Right ventricle myocardium inferior (tissue), 1 donor: ENCODE results near the gene CIDEB. TPM values are rescaled to one million over a fixed set of nuclear protein-coding genes. Genes with fewer than 3 reads are reported as not detected.

Experiments
- ATAC-seq: fragments of 200-7000 bp; cut with Tn5 transposase; one replicate; pipeline ENCODE4 v1.9.1; 2020; ENCODE audit warnings: mild to moderate bottlenecking, moderate library complexity
- DNase-seq: peaks from one replicate; pipeline ENCODE4 v3.0.0; 2021; ENCODE audit errors: missing footprints
- intact Hi-C: fragments of 100-400 bp; cut with DNase I; formaldehyde crosslinking; loops from one replicate; pipeline ENCODE4 v1.11.0; 2022
- total RNA-seq: library from RNA; stranded (reverse); fragmentation: NEBNext Ultra II Directional; extraction: Animal tissue kit (Norgen Biotek cat#: 25700); gene quantifications from one replicate; pipeline ENCODE4 v1.2.1, GENCODE V29; 2021
- donor health status: DM: no; HTN: yes; CAD: no; lungs with severe emphysema.

The CIDEB gene
- total RNA-seq, 1 donor from 2014 or later = 4.3 TPM

GRCh38 chr14:24278424-24278823 is 29.4 kb downstream of the CIDEB start:
- ATAC-seq (no peak), DNase-seq (no peak)
- intact Hi-C loops = no loop called here

DNA sequence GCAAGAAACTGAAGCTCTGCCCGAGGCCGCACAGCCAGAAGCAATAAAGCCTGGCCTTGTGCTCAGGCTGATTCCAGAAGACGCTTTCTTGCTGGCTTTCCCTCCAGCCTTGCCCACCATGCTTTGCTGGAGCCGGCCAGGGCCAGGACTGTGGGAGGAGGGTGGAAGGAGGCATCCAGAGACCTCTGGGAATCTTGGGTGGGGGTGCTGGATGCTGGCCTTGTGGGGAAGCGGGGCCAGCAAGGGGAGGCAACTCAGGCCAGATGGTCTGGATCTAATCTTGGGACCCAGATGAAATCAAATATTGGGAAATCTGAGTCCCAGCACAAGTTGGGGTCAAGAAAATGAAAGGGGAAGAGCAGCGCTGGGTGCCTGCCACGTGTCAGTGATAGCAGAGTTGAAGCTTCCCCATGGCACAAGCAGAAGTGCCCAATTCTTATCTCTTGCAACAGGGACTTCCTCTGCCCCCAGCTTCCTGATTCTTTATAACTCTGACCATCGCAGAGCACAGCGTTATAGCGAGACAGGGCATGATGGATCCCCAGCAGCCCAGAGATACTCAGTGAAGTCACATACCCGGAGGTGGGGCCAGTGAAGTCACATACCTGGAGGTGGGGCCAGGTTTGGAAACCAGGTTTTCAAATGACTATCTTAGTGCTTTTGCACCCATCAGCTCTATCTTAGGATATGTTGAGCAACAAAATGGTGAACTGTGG is 30.0 kb downstream of the CIDEB start:
- intact Hi-C loops = no loop called here
- DNase-seq = no peak
- no peak for ATAC-seq

DNA sequence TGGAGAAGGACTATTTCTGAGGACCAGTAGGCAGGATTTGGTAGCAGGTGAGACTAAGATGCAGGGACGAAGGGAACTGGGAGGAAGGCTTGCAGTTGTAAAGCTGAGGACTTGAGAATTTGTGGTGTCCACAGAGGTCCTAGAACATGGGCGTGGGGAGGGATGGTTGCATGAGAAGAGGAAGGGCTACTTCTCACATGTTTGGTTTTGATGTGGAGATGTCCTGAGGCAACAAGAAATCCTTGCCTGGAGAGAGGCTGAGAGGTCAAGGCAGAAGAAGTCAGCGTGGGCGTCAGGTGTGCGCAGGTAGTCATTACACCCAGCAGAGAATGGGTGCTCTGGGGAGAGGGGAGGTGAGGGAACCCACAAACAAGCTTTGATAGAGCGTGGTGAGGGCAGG is 30.7 kb downstream of the CIDEB start:
- intact Hi-C loops = no loop called here
- no peak for ATAC-seq
- no peak for DNase-seq

DNA sequence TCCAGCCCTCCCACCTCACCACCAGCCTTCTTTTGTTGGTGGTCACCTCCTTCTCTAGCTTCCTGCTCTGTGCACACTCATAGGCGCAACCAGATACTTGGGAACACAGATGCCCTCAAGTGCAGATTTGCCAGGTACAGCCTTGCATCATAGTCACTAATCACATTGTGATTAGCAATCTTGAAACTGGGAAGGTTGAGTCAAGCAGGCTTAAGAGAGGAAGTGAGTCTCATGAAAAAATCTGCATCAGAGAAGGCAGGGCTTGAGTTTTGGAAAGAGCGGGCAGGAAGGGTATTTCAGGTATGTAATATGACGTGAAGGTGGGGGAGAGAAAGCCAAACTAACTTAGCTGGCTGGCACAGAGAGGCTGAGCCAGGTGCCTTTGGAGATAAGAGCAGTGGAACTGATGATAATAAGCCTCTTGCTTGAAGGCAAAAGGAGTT is 33.7 kb downstream of the CIDEB start:
- intact Hi-C loops = no loop called here
- DNase-seq = no peak
- ATAC-seq = no peak

DNA sequence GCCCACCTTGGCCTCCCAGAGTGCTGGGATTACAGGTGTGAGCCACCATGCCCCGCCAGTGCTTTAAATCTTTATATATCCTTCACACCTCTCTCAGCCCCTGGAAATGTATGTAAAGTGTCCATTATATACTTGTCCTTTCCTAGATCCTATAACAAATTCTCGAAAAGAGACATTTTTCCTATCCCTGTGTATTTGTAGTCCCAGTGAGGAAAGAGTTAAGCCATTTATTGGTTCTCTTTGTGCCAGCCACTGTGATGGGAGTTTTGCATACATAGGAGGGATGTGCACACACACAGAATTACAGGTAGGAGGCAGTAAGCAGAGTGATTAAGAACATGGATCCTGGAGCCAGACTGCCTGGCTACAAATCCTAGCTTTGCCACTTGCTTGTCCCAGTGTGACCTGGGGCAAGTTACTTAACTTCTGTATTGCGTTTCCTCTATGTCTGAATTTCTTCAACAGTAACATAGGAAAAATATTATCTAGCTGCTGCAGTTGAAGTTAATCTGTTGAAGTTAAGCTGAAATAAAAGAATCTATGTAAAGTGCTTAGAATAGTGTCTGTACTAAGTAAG is 34.3 kb downstream of the CIDEB start:
- no peak for DNase-seq
- intact Hi-C loops = loop anchor here (2.0 kb wide), 1 partner anchor 25 kb away; the partner anchor contains the start of genes DHRS1 and NOP9
- no peak for ATAC-seq

- no peak for ATAC-seq
- no peak for DNase-seq
- intact Hi-C loops = loop anchor here (2.0 kb wide), 1 partner anchor 26 kb away; the partner anchor contains the start of genes DHRS1 and NOP9
Observed at GRCh38 chr14:24272467-24272866, 35.3 kb downstream of the CIDEB start.

- DNase-seq = no peak
- intact Hi-C loops = loop anchor here (1.0 to 2.0 kb wide), 2 partner anchors 27 to 30 kb away; partner anchors contain the start of genes DHRS1, NOP9 and TINF2
- no peak for ATAC-seq
Observed at GRCh38 chr14:24271834-24272263, 35.9 kb downstream of the CIDEB start.

GRCh38 chr14:24271134-24271833 is 36.5 kb downstream of the CIDEB start, which contains the start of gene RABGGTA:
TSS of gene RABGGTA (minus strand) at chr14:24271597. CDS start at chr14:24271115, 482 bp downstream.
- intact Hi-C loops = loop anchor here (1.0 kb wide), 1 partner anchor 29 kb away; the partner anchor contains the start of gene TINF2
- DNase-seq (peak; percentile 94), ATAC-seq (peak; percentile 96)

DNA sequence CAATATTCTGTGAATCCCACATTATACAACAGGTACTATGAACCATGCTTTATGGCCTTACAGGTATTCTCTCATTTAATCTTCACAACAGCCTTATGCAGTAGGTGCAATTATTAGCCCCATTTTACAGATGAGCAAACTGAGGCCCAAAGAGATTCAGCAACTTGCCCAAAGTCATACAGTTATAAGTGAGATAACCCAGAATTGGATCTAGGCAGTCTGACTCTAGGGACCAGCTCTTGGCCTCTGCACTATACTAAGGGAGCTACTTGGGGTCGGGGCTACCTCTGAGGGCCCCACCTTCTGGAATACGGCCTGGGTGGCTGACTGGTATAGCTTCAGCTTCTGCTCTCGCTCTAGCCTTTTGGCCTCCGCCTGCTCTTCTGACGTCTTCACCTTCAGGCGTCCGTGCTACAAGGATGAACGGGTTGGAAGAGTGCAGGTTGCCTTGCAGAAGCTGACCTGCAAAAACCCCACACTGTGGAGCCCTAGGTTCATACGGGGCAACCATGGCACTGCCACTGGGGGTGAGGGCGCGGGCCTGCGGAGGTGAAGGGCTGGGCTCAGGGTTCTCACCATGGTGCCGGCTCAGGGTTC is 37.1 kb downstream of the CIDEB start:
- no peak for ATAC-seq
- intact Hi-C loops = loop anchor here (1.0 kb wide), 1 partner anchor 28 kb away; the partner anchor contains the start of gene TINF2
- no peak for DNase-seq

GRCh38 chr14:24269910-24270536 is 37.8 kb downstream of the CIDEB start:
- ATAC-seq = no peak
- no peak for DNase-seq
- intact Hi-C loops = no loop called here

DNA sequence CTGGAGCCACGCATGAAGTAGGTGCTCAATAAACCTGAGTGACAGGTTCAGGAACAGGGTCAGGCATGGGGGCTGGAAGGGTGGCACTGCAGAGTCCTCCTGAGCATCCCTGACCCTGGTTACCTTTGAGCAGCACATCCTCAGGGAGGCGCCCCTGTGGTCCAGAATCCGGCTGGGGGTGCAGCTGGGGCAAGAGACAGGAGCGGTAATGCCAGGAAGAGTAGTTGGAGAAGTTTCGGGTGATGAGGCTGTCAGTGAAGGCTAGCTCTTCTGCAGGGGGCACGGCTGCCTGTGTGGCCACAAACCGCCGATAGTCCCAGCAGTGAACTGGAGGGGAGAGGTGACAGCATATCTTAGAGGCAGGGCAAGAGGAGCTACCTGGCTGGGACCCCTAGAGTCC is 38.4 kb downstream of the CIDEB start:
- ATAC-seq = no peak
- intact Hi-C loops = no loop called here
- no peak for DNase-seq

DNA sequence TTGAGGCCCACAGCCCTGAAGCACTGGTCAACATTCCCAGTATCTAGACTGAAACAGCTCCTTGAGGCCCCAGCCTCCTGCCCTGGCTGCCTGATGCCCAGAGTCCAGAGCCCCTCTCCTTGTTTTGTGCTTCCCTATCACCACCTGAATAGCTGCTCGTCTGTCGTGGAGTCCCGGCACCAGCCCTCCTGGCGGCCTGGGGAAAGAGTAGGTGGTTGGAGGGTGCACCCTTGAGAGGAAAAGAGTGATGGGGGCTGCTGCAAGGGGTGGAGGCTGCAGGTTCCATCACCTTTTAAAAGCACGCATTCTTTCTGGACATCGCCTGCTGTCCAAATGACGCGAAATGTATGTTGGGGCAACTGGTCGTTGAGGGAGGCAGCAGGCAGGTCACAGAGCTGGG is 39.6 kb downstream of the CIDEB start:
- DNase-seq = no peak
- intact Hi-C loops = no loop called here
- ATAC-seq = no peak

- intact Hi-C loops = no loop called here
- ATAC-seq (no peak), DNase-seq (no peak)
Observed at GRCh38 chr14:24267516-24267915, 40.3 kb downstream of the CIDEB start.

GRCh38 chr14:24266344-24267244 is 41.2 kb downstream of the CIDEB start:
- intact Hi-C loops = no loop called here
- ATAC-seq (no peak), DNase-seq (no peak)

- intact Hi-C loops = no loop called here
- ATAC-seq = no peak
- DNase-seq = no peak
Observed at GRCh38 chr14:24264298-24264697, 43.5 kb downstream of the CIDEB start.

DNA sequence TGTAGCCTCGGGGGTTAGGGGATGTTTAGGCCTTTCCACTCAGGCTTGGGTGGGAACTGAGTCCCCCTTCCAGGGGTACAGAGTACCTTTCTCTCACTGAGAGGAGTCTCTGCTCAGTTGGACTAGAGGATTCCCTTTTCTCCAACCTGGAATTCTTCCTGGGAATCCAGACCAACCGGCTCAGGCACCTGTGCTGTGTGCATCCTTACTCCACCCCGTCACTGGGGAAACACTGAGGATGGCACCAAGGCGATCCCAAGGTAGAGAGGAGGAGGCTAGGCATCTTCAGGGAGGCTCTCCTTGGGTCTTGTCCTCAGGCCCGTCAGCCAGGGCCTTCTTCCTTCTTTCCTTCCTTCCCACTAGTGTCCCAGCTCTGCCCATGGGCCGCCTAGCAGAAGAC is 43.9 kb downstream of the CIDEB start:
- DNase-seq (no peak), ATAC-seq (no peak)
- intact Hi-C loops = no loop called here

DNA sequence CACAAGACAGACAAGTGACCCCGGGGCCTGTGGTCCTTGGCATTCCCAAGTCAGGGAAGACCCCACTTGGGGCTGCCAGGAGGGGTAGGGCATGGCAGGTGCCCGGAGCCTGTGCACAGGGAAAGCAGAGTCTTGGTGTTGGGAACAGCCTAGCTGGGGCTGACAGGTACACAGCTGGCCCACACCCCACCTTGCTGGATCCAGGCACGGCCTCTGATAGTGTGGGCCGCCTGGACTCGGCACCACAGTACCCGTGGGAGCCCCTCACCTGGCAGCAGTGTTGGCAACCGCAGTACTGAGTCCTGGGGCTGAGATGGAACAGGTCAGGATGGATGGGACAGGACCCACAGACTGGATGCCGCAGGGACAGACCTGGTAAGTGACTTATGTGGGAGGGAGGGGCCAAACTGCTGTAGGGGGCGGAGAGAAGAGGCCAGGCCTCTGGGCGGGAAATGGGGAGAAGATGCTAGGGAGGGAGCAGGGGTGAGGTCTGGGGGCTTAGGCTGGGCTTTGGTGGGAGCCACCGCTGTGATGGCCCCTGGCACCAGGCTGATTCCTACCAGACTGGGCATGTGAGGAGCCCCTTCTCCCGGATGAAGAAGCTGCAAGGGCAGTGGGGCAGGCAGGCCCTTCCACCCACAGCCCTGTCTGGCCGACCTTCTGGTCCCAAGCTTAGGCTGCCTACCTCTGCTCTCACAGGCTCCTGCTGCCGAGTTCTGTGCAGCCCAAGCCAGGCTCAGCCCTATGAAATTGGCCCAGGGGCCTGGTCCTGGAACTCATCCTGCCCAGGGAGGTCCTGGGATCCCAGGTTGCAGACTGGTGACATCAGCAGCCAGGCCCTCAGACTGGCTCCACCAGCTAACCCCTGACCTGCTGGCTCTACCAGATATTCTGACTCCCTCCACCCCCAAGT is 44.7 kb downstream of the CIDEB start, which contains the start of gene TGM1:
TGM1 (minus strand) TSS at position 357 of the 913 bp plus-strand sequence. CDS start 825 bp downstream, outside the sequence.
- intact Hi-C loops = no loop called here
- ATAC-seq (no peak), DNase-seq (no peak)
